Fibroblast of peridontal ligament (primary cell): ENCODE data around the gene MTLN.
"Not testable (repeated sequence)": the region's sequence is repeated elsewhere in the genome, so short reads cannot be mapped to it uniquely, and the experiment has no call there.

ENCODE experiments used
- DNase-seq: peaks from one replicate; pipeline ENCODE4 v3.0.0-alpha.2; 2010; ENCODE audit errors: extremely low read depth

The MTLN gene

DNA sequence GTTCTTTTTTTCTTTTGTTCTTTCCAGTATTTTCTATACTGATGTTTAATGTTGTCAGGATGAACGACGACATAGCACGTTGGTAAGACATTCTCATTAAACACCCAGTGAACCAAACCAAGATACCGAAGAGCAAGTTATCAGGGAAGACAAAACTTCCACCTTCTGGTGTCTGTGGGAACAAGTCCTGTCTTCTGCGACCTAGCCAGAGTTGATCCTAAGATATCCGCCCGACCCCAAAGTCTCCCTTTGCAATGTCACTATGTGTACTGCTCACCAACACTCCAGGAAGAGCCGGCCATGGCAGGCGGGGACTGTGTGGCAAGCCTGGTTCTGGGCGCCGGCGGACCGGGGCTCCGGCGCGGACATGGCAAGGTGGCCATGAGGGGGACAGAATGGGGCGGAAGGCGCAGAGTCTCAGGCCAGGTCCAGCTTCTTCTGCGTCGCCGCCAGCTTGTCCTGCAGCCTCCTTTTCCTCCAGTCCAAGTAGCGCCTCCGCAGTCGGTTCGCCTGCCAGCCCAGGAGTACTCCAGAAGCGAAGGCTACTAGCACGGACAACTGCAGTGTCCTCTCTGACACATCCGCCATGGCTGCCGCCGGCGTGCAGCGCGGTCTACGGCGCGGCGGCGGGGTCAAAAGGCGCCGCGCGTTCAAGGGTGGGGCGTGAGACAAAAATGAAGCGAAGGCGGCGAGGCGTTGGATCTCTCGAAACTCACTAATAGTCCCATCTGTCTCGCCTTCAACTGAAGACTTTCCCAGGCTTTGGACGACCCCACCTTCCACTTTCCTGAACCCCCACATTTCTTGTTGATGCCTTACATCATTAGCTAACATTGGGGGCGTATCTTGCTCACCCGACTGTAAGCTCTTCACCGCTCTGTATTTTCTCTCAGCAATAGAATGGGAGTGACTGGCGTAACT is at the start of gene MTLN:
MTLN (minus strand) TSS at position 610 of the 921 bp plus-strand sequence; CDS start at position 588, 22 bp downstream.
- peak; percentile 65 for DNase-seq

DNA sequence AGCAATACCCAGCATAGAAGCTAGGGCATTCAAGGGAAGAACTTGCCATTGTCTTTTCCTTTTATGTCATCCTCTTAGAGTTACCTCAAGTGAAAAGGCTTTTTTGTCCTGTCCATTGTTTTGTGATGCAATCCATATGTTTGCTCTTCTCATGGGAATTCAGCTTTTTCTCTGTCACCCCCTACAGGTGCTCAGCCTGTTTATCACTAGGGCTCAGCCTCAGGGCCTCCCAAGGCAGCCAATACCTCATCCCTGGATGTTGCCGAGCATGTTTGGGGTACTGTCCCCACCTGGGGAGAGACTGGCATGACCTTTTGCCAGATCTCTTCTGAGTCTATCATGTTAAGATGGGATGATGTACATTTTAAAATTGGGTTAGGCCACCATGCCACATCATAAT is 49.6 kb upstream of the MTLN start:
- not testable (repeated sequence) for DNase-seq

GRCh38 chr2:110248081-110248795 is 35.9 kb upstream of the MTLN start:
- DNase-seq = not testable (repeated sequence)

- not testable (repeated sequence) for DNase-seq
These were observed 33.4 kb upstream of the MTLN start for GRCh38 chr2:110245488-110246435.

GRCh38 chr2:110243283-110243682 is 30.9 kb upstream of the MTLN start:
- not testable (repeated sequence) for DNase-seq

DNA sequence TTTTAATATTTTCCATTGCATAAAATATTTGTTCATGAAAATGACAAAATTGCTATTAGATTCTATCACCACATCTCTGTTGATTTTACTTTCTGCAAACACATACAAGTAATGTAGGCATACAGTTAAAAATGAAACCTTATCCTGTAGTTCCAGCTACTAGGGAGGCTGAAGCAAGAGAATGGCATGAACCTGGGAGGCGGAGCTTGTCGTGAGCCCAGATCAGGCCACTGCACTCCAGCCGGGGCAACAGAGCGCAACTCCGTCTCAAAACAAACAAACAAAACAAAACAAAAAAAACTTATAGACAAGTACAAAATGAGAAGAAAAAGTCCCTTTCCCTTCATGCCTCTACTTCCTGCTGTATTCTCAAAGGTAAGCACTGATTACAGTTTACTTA is 22.2 kb upstream of the MTLN start:
- not testable (repeated sequence) for DNase-seq

- DNase-seq = not testable (repeated sequence)
These were observed 17.5 kb upstream of the MTLN start for GRCh38 chr2:110229886-110230285.

- not testable (repeated sequence) for DNase-seq
These were observed 10.3 kb upstream of the MTLN start for GRCh38 chr2:110222626-110223025.

- no peak for DNase-seq
These were observed 9.6 kb upstream of the MTLN start for GRCh38 chr2:110221938-110222337.

- no peak for DNase-seq
These were observed 7.8 kb upstream of the MTLN start for GRCh38 chr2:110220190-110220564.

GRCh38 chr2:110219496-110220189 is 7.3 kb upstream of the MTLN start:
- peak; percentile 7 for DNase-seq

DNA sequence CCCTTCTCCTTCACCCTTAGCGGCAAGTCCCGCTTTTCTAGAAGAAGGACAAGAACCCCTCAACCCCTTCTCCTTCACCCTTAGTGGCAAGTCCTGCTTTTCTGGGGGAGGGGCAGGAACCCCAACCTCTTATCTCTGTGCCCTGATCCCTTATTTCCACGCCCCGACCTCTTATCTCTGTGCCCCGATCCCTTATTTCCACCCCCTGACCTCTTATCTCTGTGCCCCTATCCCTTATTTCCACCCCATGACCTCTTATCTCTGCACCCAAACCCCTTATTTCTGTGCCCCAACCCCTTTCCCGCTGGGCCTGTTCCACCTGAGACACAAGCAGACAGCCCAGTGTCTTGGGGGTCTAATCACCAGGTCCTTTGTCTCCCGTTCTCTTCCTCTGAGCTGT is 6.5 kb upstream of the MTLN start:
- DNase-seq = not testable (repeated sequence)

DNA sequence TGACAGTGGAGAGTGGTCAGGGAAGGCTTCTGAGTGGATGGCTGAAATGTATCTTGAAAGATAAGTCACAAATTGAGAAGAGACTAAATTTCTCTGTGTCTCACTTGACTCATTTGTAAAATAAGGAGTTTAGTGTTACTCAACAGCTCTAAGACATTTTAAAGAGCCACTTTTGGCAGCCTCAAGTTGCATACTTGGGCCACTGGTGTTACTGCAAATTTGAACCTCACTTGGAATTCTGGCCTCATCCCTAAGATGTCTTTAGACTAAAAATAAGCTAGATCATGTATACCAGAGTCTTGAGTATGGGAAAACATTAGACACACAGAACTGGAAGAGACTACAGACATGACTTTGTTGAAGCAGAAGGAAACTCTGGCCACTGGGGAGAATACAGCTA is 4.5 kb upstream of the MTLN start:
- no peak for DNase-seq

- no peak for DNase-seq
These were observed 3.9 kb upstream of the MTLN start for GRCh38 chr2:110216199-110216598.

- no peak for DNase-seq
These were observed 3.3 kb upstream of the MTLN start for GRCh38 chr2:110215566-110216158.

DNA sequence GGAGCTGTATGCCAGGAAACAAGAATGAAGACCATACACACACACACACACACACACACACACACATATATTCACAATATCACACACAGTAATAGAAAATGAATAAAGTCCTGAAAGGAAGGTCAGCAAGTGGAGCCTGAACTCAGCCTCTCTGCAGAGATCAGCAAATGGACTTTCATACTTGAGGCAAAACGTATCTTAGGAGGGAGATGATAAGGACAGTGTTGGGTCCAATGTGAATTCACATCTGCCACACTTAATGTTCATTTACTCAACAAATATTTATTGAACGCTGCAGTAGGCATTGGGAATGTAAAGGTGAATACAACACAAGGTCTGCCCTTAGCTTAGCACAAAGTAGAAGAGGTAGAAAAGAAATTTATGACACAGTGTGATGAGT is 2.7 kb upstream of the MTLN start:
- DNase-seq = no peak

DNA sequence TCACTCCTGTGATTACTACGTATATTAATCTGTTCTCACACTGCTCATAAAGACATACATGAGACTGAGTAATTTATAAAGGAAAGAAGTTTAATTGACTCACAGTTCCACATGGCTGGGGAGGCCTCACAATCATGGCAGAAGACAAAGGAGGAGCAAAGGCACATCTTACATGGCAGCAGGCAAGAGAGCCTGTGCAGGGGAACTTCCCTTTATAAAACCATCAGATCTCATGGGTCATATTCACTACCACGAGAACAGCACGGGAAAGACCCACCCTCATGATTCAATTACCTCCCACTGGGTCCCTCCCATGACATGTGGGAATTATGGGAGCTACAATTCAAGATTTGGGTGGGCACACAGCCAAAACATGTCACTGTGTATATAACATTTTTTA is 1.2 kb upstream of the MTLN start:
- DNase-seq = not testable (repeated sequence)

- no peak for DNase-seq
These were observed 6.5 kb downstream of the MTLN start for GRCh38 chr2:110205660-110206455.

GRCh38 chr2:110204408-110205385 is 7.7 kb downstream of the MTLN start, which contains the start of gene NPHP1:
Gene NPHP1 (minus strand): TSS chr2:110205013. CDS start chr2:110204968, 45 bp downstream.
- DNase-seq = peak; percentile 74
